ENCODE data around the gene POMGNT1. TPM values are rescaled to one million over a fixed set of nuclear protein-coding genes. Genes with fewer than 3 reads are reported as not detected.

Gene POMGNT1
- total and polyA plus RNA-seq, 3 experiments from 2014 or later = 34.2 to 61.4 (median 56.4) TPM

DNA sequence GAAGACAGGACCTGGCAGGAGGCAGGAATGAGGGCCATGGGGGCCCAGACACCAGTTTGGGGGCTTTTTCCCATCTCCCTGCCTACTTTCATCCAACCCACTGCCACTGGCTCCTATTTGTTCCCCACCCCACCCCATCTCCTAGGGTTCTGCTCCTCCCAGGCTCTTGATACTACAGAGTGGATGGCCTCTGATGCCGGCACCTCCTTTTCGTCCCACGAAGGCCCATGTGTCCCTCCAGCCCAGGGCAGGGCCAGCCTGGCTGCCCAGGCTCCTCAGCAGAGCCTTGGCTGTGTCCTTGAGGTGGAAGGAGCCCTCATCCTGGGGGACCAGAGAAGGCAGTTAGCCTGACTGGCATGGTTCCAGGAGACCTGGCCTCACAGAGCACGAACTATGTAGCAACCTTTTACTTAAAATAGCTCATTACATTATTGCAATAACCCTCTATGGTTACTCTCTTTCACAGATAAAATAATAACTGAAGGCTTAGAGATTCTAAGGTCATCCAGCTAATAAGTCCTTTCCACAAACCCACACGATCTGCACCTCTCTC, 3.5 kb downstream of the POMGNT1 start:
- Mint-ChIP-seq H3K27ac (peak overlapping the region in 1 of 8 donors; percentile 95), H3K4me3 (no peak overlapping the region), H3K36me3 (peaks cover 0 to 65% (median 11%) of the 10 kb centered on the region in 3 donors), H3K27me3 (no peaks in the 10 kb centered on the region), H3K9me3 (no peaks in the 10 kb centered on the region), H3K4me1 (peaks cover 16 to 30% (median 28%) of the 10 kb centered on the region in 3 donors)
- H3K27ac ChIP-seq (ENCODE audit: low read depth, low read length) = no peak overlapping the region
- no peaks in the 10 kb centered on the region for H3K9me3 ChIP-seq (ENCODE audit: low read length)
- DNase-seq = no peak
- ChIA-PET POLR2A (no interaction called here), CTCF (interaction anchor here (0.7 to 1.3 kb wide), 2 partner anchors 12 to 29 kb away, joined by 3 read pairs; no protein-coding TSS in a partner anchor)
- H3K4me3 ChIP-seq (ENCODE audit: low read length) = no peak overlapping the region
- peaks cover 26% of the 10 kb centered on the region for H3K4me1 ChIP-seq (ENCODE audit: insufficient read depth, low read length)
- H3K27me3 ChIP-seq (ENCODE audit: insufficient read depth, low read length, poor library complexity, severe bottlenecking) = no peaks in the 10 kb centered on the region
- H3K36me3 ChIP-seq (ENCODE audit: insufficient read depth, low read length) = peaks cover 25% of the 10 kb centered on the region

DNA sequence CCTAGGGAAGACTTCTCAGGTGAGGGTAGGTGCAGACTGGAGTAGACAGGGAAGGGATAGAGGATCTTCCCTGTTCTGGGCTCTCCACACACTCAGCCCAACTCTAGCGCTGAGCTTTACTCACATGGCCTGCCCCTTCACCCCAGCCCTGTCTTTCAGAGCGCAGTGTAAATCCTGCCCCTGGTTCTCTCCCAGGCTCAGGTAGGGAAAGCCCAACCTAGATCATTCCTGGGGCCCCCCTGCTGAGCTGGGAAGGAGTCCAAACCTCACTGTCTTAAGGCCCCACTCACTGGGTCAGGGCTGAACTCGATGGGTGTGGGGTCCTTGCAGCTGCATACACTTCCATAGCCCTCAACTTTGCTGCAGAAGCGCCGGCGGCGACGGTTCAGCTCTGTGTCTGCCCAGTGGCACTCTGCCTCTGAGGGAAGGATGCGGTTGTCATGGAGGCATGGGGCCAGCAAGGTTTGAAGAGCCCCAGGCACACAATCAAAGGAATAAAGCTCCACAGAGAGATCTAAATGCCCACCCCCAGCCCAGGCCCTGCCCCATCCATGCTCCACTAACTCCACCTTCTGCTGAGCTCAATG, 4.2 kb downstream of the POMGNT1 start:
- Histone ChIP-seq H3K4me3 (ENCODE audit: low read length) (no peak overlapping the region), H3K36me3 (ENCODE audit: insufficient read depth, low read length) (peaks cover 25% of the 10 kb centered on the region), H3K4me1 (ENCODE audit: insufficient read depth, low read length) (peaks cover 21% of the 10 kb centered on the region), H3K27me3 (ENCODE audit: insufficient read depth, low read length, poor library complexity, severe bottlenecking) (no peaks in the 10 kb centered on the region), H3K27ac (ENCODE audit: low read depth, low read length) (no peak overlapping the region), H3K9me3 (ENCODE audit: low read length) (no peaks in the 10 kb centered on the region)
- Mint-ChIP-seq H3K36me3 (peaks cover 0 to 71% (median 15%) of the 10 kb centered on the region in 3 donors), H3K27me3 (no peaks in the 10 kb centered on the region), H3K4me1 (peaks cover 14 to 26% (median 25%) of the 10 kb centered on the region in 3 donors), H3K9me3 (no peaks in the 10 kb centered on the region), H3K27ac (no peak overlapping the region), H3K4me3 (no peak overlapping the region)
- POLR2A ChIA-PET = no interaction called here
- CTCF ChIA-PET = interaction anchor here (1.3 kb wide), 1 partner anchor 29 kb away, joined by 3 read pairs; no protein-coding TSS in a partner anchor
- no peak for DNase-seq

GRCh38 chr1:46193285-46193684, 4.9 kb downstream of the POMGNT1 start:
- Mint-ChIP-seq H3K36me3 (peaks cover 0 to 76% (median 15%) of the 10 kb centered on the region in 3 donors), H3K27me3 (no peaks in the 10 kb centered on the region), H3K4me3 (no peak overlapping the region), H3K27ac (no peak overlapping the region), H3K4me1 (peaks cover 10 to 22% (median 19%) of the 10 kb centered on the region in 3 donors), H3K9me3 (no peaks in the 10 kb centered on the region)
- Histone ChIP-seq H3K9me3 (ENCODE audit: low read length) (no peaks in the 10 kb centered on the region), H3K4me1 (ENCODE audit: insufficient read depth, low read length) (peaks cover 15% of the 10 kb centered on the region), H3K4me3 (ENCODE audit: low read length) (no peak overlapping the region), H3K27me3 (ENCODE audit: insufficient read depth, low read length, poor library complexity, severe bottlenecking) (no peaks in the 10 kb centered on the region), H3K36me3 (ENCODE audit: insufficient read depth, low read length) (peaks cover 25% of the 10 kb centered on the region), H3K27ac (ENCODE audit: low read depth, low read length) (no peak overlapping the region)
- ChIA-PET POLR2A (interaction anchor here (0.6 kb wide), 1 partner anchor 36 kb away, joined by 6 read pairs; no protein-coding TSS in a partner anchor), CTCF (no interaction called here)
- DNase-seq = no peak

DNA sequence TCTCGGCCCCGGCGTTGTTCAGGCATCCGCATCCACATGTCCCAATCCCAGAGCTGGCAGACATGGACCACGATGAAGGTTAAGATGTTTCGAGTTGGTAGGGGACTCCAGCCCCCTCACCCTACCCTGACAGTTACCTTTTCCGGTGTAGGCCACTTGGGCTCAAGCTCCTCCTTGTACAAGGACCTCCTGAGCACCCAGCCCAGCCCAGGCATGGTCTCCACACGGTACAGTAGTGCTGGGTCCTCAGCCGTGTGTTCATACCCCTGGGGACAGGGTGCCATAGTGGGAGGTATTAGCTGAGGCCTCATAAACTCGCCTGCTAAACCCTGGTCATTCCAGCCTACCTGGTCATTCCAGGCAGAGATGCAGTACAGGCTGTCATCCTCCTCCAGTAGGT, 6.1 kb downstream of the POMGNT1 start:
- H3K27ac Mint-ChIP-seq = no peak overlapping the region

GRCh38 chr1:46191033-46191701, 7.1 kb downstream of the POMGNT1 start:
- Mint-ChIP-seq H3K36me3 (peaks cover 0 to 79% (median 17%) of the 10 kb centered on the region in 3 donors), H3K4me3 (no peak overlapping the region), H3K9me3 (no peaks in the 10 kb centered on the region), H3K27ac (no peak overlapping the region), H3K27me3 (no peaks in the 10 kb centered on the region), H3K4me1 (peaks cover 3 to 4% (median 3%) of the 10 kb centered on the region in 3 donors)
- CTCF ChIA-PET = no interaction called here
- no peak for DNase-seq
- no peaks in the 10 kb centered on the region for H3K9me3 ChIP-seq (ENCODE audit: low read length)
- H3K36me3 ChIP-seq (ENCODE audit: insufficient read depth, low read length) = peaks cover 25% of the 10 kb centered on the region
- H3K27ac ChIP-seq (ENCODE audit: low read depth, low read length) = no peak overlapping the region
- no peak overlapping the region for H3K4me3 ChIP-seq (ENCODE audit: low read length)
- no peaks in the 10 kb centered on the region for H3K27me3 ChIP-seq (ENCODE audit: insufficient read depth, low read length, poor library complexity, severe bottlenecking)
- no peaks in the 10 kb centered on the region for H3K4me1 ChIP-seq (ENCODE audit: insufficient read depth, low read length)
- POLR2A ChIA-PET = no interaction called here

More for the DNA sequence above, 6.1 kb downstream of the POMGNT1 start:
- Mint-ChIP-seq H3K4me1 (peaks cover 5 to 13% (median 11%) of the 10 kb centered on the region in 3 donors), H3K9me3 (no peaks in the 10 kb centered on the region), H3K4me3 (no peak overlapping the region), H3K27me3 (no peaks in the 10 kb centered on the region), H3K36me3 (peaks cover 0 to 83% (median 17%) of the 10 kb centered on the region in 3 donors)
- Histone ChIP-seq H3K36me3 (ENCODE audit: insufficient read depth, low read length) (peaks cover 25% of the 10 kb centered on the region), H3K4me3 (ENCODE audit: low read length) (no peak overlapping the region), H3K27ac (ENCODE audit: low read depth, low read length) (no peak overlapping the region), H3K27me3 (ENCODE audit: insufficient read depth, low read length, poor library complexity, severe bottlenecking) (no peaks in the 10 kb centered on the region), H3K9me3 (ENCODE audit: low read length) (no peaks in the 10 kb centered on the region), H3K4me1 (ENCODE audit: insufficient read depth, low read length) (peaks cover 6% of the 10 kb centered on the region)
- CTCF ChIA-PET = interaction anchor here (1.0 kb wide), 1 partner anchor 11 kb away, joined by 3 read pairs; no protein-coding TSS in a partner anchor
- DNase-seq = no peak
- POLR2A ChIA-PET = no interaction called here

DNA sequence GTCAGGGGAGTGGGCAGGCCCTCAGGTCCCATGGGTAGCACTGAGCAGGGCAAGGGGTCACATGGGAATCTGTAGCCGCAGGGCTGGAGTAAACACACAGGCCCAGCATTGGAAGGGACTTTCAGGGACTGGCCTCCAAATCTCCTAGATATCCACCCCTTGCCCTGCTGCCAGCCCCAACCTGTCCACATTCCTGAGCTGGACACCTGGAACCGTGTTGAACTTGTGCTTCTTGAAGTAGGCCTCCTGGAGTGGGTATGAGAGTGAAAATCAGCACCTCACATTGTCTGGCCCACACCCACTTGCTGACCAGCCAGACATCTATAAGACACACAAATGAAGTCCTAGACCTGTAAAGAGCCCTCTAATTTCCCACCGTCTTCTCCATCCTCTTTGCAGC, 7.7 kb downstream of the POMGNT1 start:
- Mint-ChIP-seq H3K27ac (no peak overlapping the region), H3K4me1 (peaks cover 0 to 2% (median under 1%) of the 10 kb centered on the region in 3 donors), H3K27me3 (no peaks in the 10 kb centered on the region), H3K9me3 (no peaks in the 10 kb centered on the region), H3K4me3 (no peak overlapping the region), H3K36me3 (peaks cover 0 to 75% (median 15%) of the 10 kb centered on the region in 3 donors)
- H3K27ac ChIP-seq (ENCODE audit: low read depth, low read length) = no peak overlapping the region
- ChIA-PET POLR2A (no interaction called here), CTCF (no interaction called here)
- H3K4me1 ChIP-seq (ENCODE audit: insufficient read depth, low read length) = no peaks in the 10 kb centered on the region
- no peaks in the 10 kb centered on the region for H3K9me3 ChIP-seq (ENCODE audit: low read length)
- no peaks in the 10 kb centered on the region for H3K27me3 ChIP-seq (ENCODE audit: insufficient read depth, low read length, poor library complexity, severe bottlenecking)
- H3K4me3 ChIP-seq (ENCODE audit: low read length) = no peak overlapping the region
- DNase-seq = peak in 1 of 5 donors; percentile 29
- peaks cover 24% of the 10 kb centered on the region for H3K36me3 ChIP-seq (ENCODE audit: insufficient read depth, low read length)

- Mint-ChIP-seq H3K27ac (peak overlapping the region in 4 of 8 donors; percentile 48 to 67 (median 59)), H3K9me3 (no peaks in the 10 kb centered on the region), H3K27me3 (no peaks in the 10 kb centered on the region), H3K4me1 (peaks cover 10 to 16% (median 14%) of the 10 kb centered on the region in 3 donors), H3K36me3 (peaks cover 0 to 55% (median 15%) of the 10 kb centered on the region in 3 donors), H3K4me3 (no peak overlapping the region)
- H3K4me1 ChIP-seq (ENCODE audit: insufficient read depth, low read length) = peaks cover 8% of the 10 kb centered on the region
- CTCF ChIA-PET = no interaction called here
- POLR2A ChIA-PET = no interaction called here
- H3K4me3 ChIP-seq (ENCODE audit: low read length) = no peak overlapping the region
- no peak for DNase-seq
- H3K36me3 ChIP-seq (ENCODE audit: insufficient read depth, low read length) = peaks cover 11% of the 10 kb centered on the region
- H3K9me3 ChIP-seq (ENCODE audit: low read length) = no peaks in the 10 kb centered on the region
- H3K27me3 ChIP-seq (ENCODE audit: insufficient read depth, low read length, poor library complexity, severe bottlenecking) = no peaks in the 10 kb centered on the region
- no peak overlapping the region for H3K27ac ChIP-seq (ENCODE audit: low read depth, low read length)
Observed at GRCh38 chr1:46188295-46189030, 9.8 kb downstream of the POMGNT1 start.
